GM12878 (cell line): Measurements from ENCODE around the gene NOP9. TPM values are rescaled to one million over a fixed set of nuclear protein-coding genes. Genes with fewer than 3 reads are reported as not detected.

Experiments
- ATAC-seq: fragments of 200-7000 bp; cut with Tn5 transposase; 3 replicates; pipeline ENCODE4 v1.9.1; 2020; ENCODE audit warnings: mild to moderate bottlenecking, moderate library complexity
- BruUV-seq: library from RNA; stranded (reverse); fragments of 400-500 nt; replicated peaks from 2 replicates; lab custom pipeline; 2021; lab: Mats Ljungman, UMichigan
- CTCF ChIA-PET: fragments of 300-600 bp; sonication (Branson Sonifier 250); formaldehyde crosslinking; extraction: SDS; loops from one replicate; lab custom pipeline; 2021; ENCODE audit warnings: inconsistent platforms; lab: Yijun Ruan, JAX
- POLR2A ChIA-PET: fragments of 350-600 bp; formaldehyde crosslinking; extraction: SDS; loops from one replicate; lab custom pipeline; 2021; ENCODE audit warnings: inconsistent platforms; lab: Charles Lee
- RAD21 ChIA-PET: fragments of 300-600 bp; sonication (Branson Sonifier 250); formaldehyde crosslinking; loops from one replicate; lab custom pipeline; 2023; ENCODE audit warnings: antibody characterized with exemption; ENCODE audit not compliant: unreplicated experiment; lab: Charles Lee
- SMC1A ChIA-PET: fragments of 300-600 bp; sonication (Branson Sonifier 250); formaldehyde crosslinking; loops from one replicate; lab custom pipeline; 2023; ENCODE audit not compliant: unreplicated experiment, uncharacterized antibody; lab: Charles Lee
- DNase-seq: peaks from one replicate; pipeline ENCODE4 v3.0.0-alpha.2; 2011; ENCODE audit warnings: low read depth, low spot score
- FAIRE-seq: peaks from 3 replicates; lab custom pipeline; 2011; peaks lifted over from hg19 to GRCh38; lab: Jason Lieb, UNC
- H2AFZ ChIP-seq: 2 replicates; pipeline ENCODE4 v1.6.0; 2011; ENCODE audit warnings: low read depth, low read length, control low read depth; ENCODE audit not compliant: control insufficient read depth
- H3K27ac ChIP-seq: 2 replicates; pipeline ENCODE4 v1.5.1; 2011; ENCODE audit warnings: control low read depth; ENCODE audit not compliant: control insufficient read depth, insufficient read depth
- H3K27me3 ChIP-seq, 2 experiments: replicated peaks in 1 of 2; 2 replicates each; pipeline versions ENCODE4 v1.6.0 to v1.6.1; 2011; ENCODE audit warnings: low read length in 1 of 2; ENCODE audit not compliant: control insufficient read depth in 2 of 2, insufficient read depth in 2 of 2
- H3K36me3 ChIP-seq, 2 experiments: 2 replicates each; pipeline ENCODE4 v1.5.1; 2011; ENCODE audit warnings: low read length in 1 of 2; ENCODE audit not compliant: control insufficient read depth in 2 of 2, insufficient read depth in 2 of 2
- H3K4me1 ChIP-seq: 2 replicates; pipeline ENCODE4 v1.6.1; 2011; ENCODE audit warnings: mild to moderate bottlenecking, low read length, moderate library complexity, mixed read lengths; ENCODE audit not compliant: control insufficient read depth, insufficient read depth
- H3K4me2 ChIP-seq: 2 replicates; pipeline ENCODE4 v1.6.0; 2011; ENCODE audit warnings: control low read depth; ENCODE audit not compliant: control insufficient read depth, insufficient read depth
- H3K4me3 ChIP-seq: fragments of 200-600 bp; sonication (generic); 2 replicates; pipeline ENCODE4 v1.5.1; 2016
- H3K79me2 ChIP-seq: 2 replicates; pipeline ENCODE4 v1.6.0; 2011; ENCODE audit warnings: low read length; ENCODE audit not compliant: control insufficient read depth, insufficient read depth
- H3K9ac ChIP-seq: 2 replicates; pipeline ENCODE4 v1.8.0; 2011; ENCODE audit warnings: low read length, control low read depth, mixed read lengths; ENCODE audit not compliant: control insufficient read depth, insufficient read depth
- H3K9me3 ChIP-seq: replicated peaks from 3 replicates; pipeline ENCODE4 v1.5.1; 2011; ENCODE audit warnings: mild to moderate bottlenecking, low read length; ENCODE audit not compliant: control insufficient read depth, insufficient read depth
- H4K20me1 ChIP-seq: 2 replicates; pipeline ENCODE4 v1.6.0; 2011; ENCODE audit not compliant: control insufficient read depth, insufficient read depth
- BCL3 ChIP-seq: IDR thresholded peaks from 2 replicates; pipeline ENCODE4 v1.6.1; 2011; ENCODE audit warnings: borderline replicate concordance, low read depth, mild to moderate bottlenecking, moderate library complexity, low read length; ENCODE audit not compliant: insufficient read depth, poor library complexity, severe bottlenecking
- CHD2 ChIP-seq: IDR thresholded peaks from 2 replicates; pipeline ENCODE4 v1.6.1; 2011; ENCODE audit warnings: low read depth, low read length, improper control_type of control experiment, borderline replicate concordance
- ELK1 ChIP-seq: IDR thresholded peaks from 2 replicates; pipeline ENCODE4 v1.6.1; 2012; ENCODE audit warnings: low read depth, low read length, improper control_type of control experiment
- EP300 ChIP-seq, 2 experiments: fragments of 150-350 bp in 1 of 2; IDR thresholded peaks; 2 replicates each; pipeline ENCODE4 v1.6.1; 2011 to 2012; ENCODE audit warnings: low read depth in 2 of 2, low read length in 2 of 2, borderline replicate concordance in 1 of 2, improper control_type of control experiment in 1 of 2, inconsistent platforms in 1 of 2; ENCODE audit not compliant: control insufficient read depth in 1 of 2
- IRF4 ChIP-seq: IDR thresholded peaks from 2 replicates; pipeline ENCODE4 v1.6.1; 2011; ENCODE audit warnings: low read depth, low read length
- MAX ChIP-seq: IDR thresholded peaks from 2 replicates; pipeline ENCODE4 v1.6.1; 2012; ENCODE audit warnings: low read depth, low read length, improper control_type of control experiment
- MLLT1 ChIP-seq: fragments of 450-650 bp; IDR thresholded peaks from 2 replicates; pipeline ENCODE4 v1.6.1; 2016; ENCODE audit warnings: mild to moderate bottlenecking
- NFYA ChIP-seq: IDR thresholded peaks from 2 replicates; pipeline ENCODE4 v1.6.1; 2011; ENCODE audit warnings: low read depth, mild to moderate bottlenecking, low read length, improper control_type of control experiment, borderline replicate concordance
- POLR2AphosphoS2 ChIP-seq: IDR thresholded peaks from 2 replicates; pipeline ENCODE4 v1.6.1; 2011; ENCODE audit warnings: low read depth, mild to moderate bottlenecking, low read length, improper control_type of control experiment, moderate library complexity
- POLR2AphosphoS5 ChIP-seq: IDR thresholded peaks from 2 replicates; pipeline ENCODE4 v1.6.1; 2011; ENCODE audit warnings: mild to moderate bottlenecking, low read length, inconsistent platforms
- RCOR1 ChIP-seq: conservative IDR thresholded peaks from 2 replicates; pipeline ENCODE4 v1.6.1; 2012; ENCODE audit warnings: low read depth, low read length, improper control_type of control experiment
- RELA ChIP-seq: fragments of 450-650 bp; IDR thresholded peaks from 2 replicates; pipeline ENCODE4 v1.8.0; 2014; ENCODE audit warnings: borderline replicate concordance; ENCODE audit not compliant: partially characterized antibody
- RFX5 ChIP-seq: IDR thresholded peaks from 2 replicates; pipeline ENCODE4 v1.6.1; 2011; ENCODE audit warnings: low read depth, low read length, improper control_type of control experiment
- STAT3 ChIP-seq: IDR thresholded peaks from 2 replicates; pipeline ENCODE4 v1.6.1; 2011; ENCODE audit warnings: low read depth, low read length, improper control_type of control experiment
- whole genome bisulfite sequencing: methylation state at CpG from one replicate; pipeline ENCODE4 v1.1.6; 2016; ENCODE audit warnings: low lambda C conversion rate; ENCODE audit not compliant: insufficient replicate concordance, insufficient coverage; ENCODE audit errors: missing lambda C conversion rate; 5-methylcytosine and 5-hydroxymethylcytosine counted together
- in situ Hi-C: fragments of 300-500 bp; cut with MboI; formaldehyde crosslinking; loops from 9 replicates; pipeline ENCODE4 v1.14.3; 2018; ENCODE audit warnings: mixed read lengths
- intact Hi-C: fragments of 100-400 bp; cut with micrococcal nuclease; formaldehyde crosslinking; loops from one replicate; pipeline ENCODE4 v1.14.2; 2022; ENCODE audit not compliant: unreplicated experiment
- polyA plus RNA-seq, 11 experiments: library from polyadenylated mRNA; depleted of rRNA in 4 of 11; unstranded in 6 of 11; stranded (reverse) in 5 of 11; fragments of >200 nt; fragmentation: Nextera tagmentation in 4 of 11; fragmentation: Illumina TruSeq in 1 of 11; extraction: Ambion mirVana in 4 of 11; extraction: Trizol in 1 of 11; gene quantifications; 1 replicate in 1 of 11; 2 replicates in 10 of 11; pipeline versions ENCODE4 v1.2.1 to v1.2.3, GENCODE V29; 2011 to 2016; ENCODE audit warnings: inconsistent platforms in 2 of 11, missing spikeins in 2 of 11, low read depth in 1 of 11
- total RNA-seq, 4 experiments: library from RNA; depleted of rRNA in 3 of 4; stranded (reverse); fragments of >200 nt in 3 of 4; fragmentation: Illumina TruSeq in 1 of 4; extraction: Trizol in 1 of 4; gene quantifications; 2 replicates each; pipeline versions ENCODE4 v1.2.1 to v1.2.3, GENCODE V29; 2013 to 2021
- TF ChIP-seq, protein P1 (sequence below): IDR thresholded peaks from 2 replicates; pipeline ENCODE4 v1.6.1; 2012; ENCODE audit warnings: low read length, inconsistent platforms

Gene NOP9
- total and polyA plus RNA-seq, 10 of the 15 experiments (the other 5 are each of a cell fraction or from before 2014, with no cell fraction given): 2.4 to 43.9 (median 20.3) TPM

DNA sequence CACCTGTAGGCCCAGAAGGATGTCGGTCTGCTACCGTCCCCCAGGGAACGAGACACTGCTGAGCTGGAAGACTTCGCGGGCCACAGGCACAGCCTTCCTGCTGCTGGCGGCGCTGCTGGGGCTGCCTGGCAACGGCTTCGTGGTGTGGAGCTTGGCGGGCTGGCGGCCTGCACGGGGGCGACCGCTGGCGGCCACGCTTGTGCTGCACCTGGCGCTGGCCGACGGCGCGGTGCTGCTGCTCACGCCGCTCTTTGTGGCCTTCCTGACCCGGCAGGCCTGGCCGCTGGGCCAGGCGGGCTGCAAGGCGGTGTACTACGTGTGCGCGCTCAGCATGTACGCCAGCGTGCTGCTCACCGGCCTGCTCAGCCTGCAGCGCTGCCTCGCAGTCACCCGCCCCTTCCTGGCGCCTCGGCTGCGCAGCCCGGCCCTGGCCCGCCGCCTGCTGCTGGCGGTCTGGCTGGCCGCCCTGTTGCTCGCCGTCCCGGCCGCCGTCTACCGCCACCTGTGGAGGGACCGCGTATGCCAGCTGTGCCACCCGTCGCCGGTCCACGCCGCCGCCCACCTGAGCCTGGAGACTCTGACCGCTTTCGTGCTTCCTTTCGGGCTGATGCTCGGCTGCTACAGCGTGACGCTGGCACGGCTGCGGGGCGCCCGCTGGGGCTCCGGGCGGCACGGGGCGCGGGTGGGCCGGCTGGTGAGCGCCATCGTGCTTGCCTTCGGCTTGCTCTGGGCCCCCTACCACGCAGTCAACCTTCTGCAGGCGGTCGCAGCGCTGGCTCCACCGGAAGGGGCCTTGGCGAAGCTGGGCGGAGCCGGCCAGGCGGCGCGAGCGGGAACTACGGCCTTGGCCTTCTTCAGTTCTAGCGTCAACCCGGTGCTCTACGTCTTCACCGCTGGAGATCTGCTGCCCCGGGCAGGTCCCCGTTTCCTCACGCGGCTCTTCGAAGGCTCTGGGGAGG, 11.3 kb downstream of the NOP9 start, which contains the start of gene LTB4R:
Gene LTB4R (plus strand): TSS at position 857 of the 959 bp plus-strand sequence. CDS start 4,150 bp downstream, outside the sequence.
- Histone ChIP-seq H3K9ac (no peak within 1 kb of the TSS; the same call in 1 of the 2 replicates), H2AFZ (peak within 1 kb of the TSS; percentile 48), H3K9me3 (no peaks in the 10 kb centered on the region), H3K4me1 (peaks cover 37% of the 10 kb centered on the region), H3K27me3 (no peaks in the 10 kb centered on the region), H3K4me2 (peak within 1 kb of the TSS; percentile 76), H4K20me1 (no peaks in the 10 kb centered on the region), H3K27ac (peak within 1 kb of the TSS; percentile 45; the same call in 1 of the 2 replicates), H3K4me3 (peak within 1 kb of the TSS; percentile 47), H3K79me2 (no peaks in the 10 kb centered on the region), H3K36me3 (peaks cover 5 to 9% of the 10 kb centered on the region in 2 experiments; a peak in 3 of 4 replicates)
- FAIRE-seq (peak; percentile 49), DNase-seq (no peak), ATAC-seq (peak; percentile 75)
- ChIA-PET POLR2A (interaction anchor here (0.6 to 1.2 kb wide), 4 partner anchors 15 to 121 kb away, joined by 3 read pairs; partner anchors contain the start of gene RIPK3), CTCF (interaction anchor here (0.7 to 7.9 kb wide), 18 partner anchors 8 to 255 kb away, joined by 3 to 149 read pairs (median 4); partner anchors contain the start of genes ADCY4, DCAF11, DHRS1 and KHNYN), RAD21 (interaction anchor here (0.6 to 1.9 kb wide), 8 partner anchors 14 to 121 kb away, joined by 3 to 9 read pairs (median 3); partner anchors contain the start of genes RABGGTA and TINF2), SMC1A (interaction anchor here (0.6 to 1.6 kb wide), 8 partner anchors 8 to 120 kb away, joined by 3 to 7 read pairs (median 3); partner anchors contain the start of gene TINF2)
- no TSS peak for BruUV-seq
- in situ Hi-C loops: no loop called here
- intact Hi-C loops: no loop called here
- WGBS: 2% methylated on average over 96 of the region's 99 CpGs
- TF ChIP-seq POLR2AphosphoS5: no peak
- TF ChIP-seq EP300 (IDR thresholded peaks at IDR 0.05; ENCODE audit: borderline replicate concordance in 1 of 2, control insufficient read depth in 1 of 2, low read depth in 2 of 2, low read length in 2 of 2): no peak
- no peak for TF ChIP-seq BCL3
- TF ChIP-seq IRF4: no peak
- no peak for TF ChIP-seq NFYA
- TF ChIP-seq ELK1: no peak
- TF ChIP-seq, protein P1, sequence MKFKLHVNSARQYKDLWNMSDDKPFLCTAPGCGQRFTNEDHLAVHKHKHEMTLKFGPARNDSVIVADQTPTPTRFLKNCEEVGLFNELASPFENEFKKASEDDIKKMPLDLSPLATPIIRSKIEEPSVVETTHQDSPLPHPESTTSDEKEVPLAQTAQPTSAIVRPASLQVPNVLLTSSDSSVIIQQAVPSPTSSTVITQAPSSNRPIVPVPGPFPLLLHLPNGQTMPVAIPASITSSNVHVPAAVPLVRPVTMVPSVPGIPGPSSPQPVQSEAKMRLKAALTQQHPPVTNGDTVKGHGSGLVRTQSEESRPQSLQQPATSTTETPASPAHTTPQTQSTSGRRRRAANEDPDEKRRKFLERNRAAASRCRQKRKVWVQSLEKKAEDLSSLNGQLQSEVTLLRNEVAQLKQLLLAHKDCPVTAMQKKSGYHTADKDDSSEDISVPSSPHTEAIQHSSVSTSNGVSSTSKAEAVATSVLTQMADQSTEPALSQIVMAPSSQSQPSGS: no peak
- TF ChIP-seq RFX5: no peak
- no peak for TF ChIP-seq CHD2
- TF ChIP-seq RCOR1: no peak
- TF ChIP-seq POLR2AphosphoS2: no peak
- no peak for TF ChIP-seq RELA
- TF ChIP-seq MAX: 0 out of 2 replicates have a peak, but pooled peaks have one; percentile 41
- no peak for TF ChIP-seq MLLT1
- no peak for TF ChIP-seq STAT3
